ENCODE data around the gene MTREX. TPM values are rescaled to one million over a fixed set of nuclear protein-coding genes. Genes with fewer than 3 reads are reported as not detected.

Gene MTREX
- total RNA-seq, result 21.8 and 30.6 TPM in 2 replicates

GRCh38 chr5:55307383-55308253 is at the start of gene MTREX, which contains the start of gene DHX29:
Gene MTREX, plus strand, starts transcription at chr5:55307989. Its CDS starts 25 bp downstream, at chr5:55308014.
Gene DHX29, minus strand, starts transcription at chr5:55307694. Its CDS starts 121 bp downstream, at chr5:55307573.

Other genes starting within 250 kb of the MTREX start
- gene GZMA, start 205.3 kb upstream of the MTREX start, total RNA-seq, result not detected in 2 replicates
- 60.6 and 67.5 TPM in 2 replicates for gene GPX8, start 147.8 kb upstream of the MTREX start, total RNA-seq
- not detected in 2 replicates for gene CDC20B, start 134.8 kb upstream of the MTREX start, total RNA-seq
- gene MCIDAS, start 80.7 kb upstream of the MTREX start, total RNA-seq, result not detected in 2 replicates
- 0.65 and 1.3 TPM in 2 replicates for gene CCNO, start 74.4 kb upstream of the MTREX start, total RNA-seq
- gene DHX29, start 295 bp upstream of the MTREX start, total RNA-seq, result 11.3 and 14.7 TPM in 2 replicates
- gene PLPP1, start 227.0 kb downstream of the MTREX start, total RNA-seq, result 20.5 and 44.4 TPM in 2 replicates

Measured in mesangial cell (primary cell).